ENCODE results near the gene VIT.

Gene VIT, protein sequence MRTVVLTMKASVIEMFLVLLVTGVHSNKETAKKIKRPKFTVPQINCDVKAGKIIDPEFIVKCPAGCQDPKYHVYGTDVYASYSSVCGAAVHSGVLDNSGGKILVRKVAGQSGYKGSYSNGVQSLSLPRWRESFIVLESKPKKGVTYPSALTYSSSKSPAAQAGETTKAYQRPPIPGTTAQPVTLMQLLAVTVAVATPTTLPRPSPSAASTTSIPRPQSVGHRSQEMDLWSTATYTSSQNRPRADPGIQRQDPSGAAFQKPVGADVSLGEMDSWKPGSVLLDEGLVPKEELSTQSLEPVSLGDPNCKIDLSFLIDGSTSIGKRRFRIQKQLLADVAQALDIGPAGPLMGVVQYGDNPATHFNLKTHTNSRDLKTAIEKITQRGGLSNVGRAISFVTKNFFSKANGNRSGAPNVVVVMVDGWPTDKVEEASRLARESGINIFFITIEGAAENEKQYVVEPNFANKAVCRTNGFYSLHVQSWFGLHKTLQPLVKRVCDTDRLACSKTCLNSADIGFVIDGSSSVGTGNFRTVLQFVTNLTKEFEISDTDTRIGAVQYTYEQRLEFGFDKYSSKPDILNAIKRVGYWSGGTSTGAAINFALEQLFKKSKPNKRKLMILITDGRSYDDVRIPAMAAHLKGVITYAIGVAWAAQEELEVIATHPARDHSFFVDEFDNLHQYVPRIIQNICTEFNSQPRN

DNA sequence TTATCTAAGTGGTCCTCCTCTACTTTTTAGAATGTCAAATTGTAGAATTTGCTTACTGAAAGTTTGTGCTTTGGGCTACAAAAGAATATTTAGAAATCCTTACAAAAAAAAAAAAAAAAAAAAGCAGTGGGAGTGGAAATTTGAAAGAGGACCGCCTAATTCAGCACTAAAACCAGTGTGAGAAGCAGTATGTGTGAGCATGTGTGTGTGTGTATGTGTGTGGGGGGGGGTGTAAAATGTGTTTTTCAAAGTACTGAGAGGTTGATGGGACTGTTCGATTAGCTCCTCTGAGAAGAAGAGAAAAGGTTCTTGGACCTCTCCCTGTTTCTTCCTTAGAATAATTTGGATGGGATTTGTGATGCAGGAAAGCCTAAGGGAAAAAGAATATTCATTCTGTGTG is at the start of gene VIT:
VIT (plus strand) TSS at position 175 of the 400 bp plus-strand sequence. CDS start 19,664 bp downstream, outside the sequence.
- no peak for DNase-seq

DNA sequence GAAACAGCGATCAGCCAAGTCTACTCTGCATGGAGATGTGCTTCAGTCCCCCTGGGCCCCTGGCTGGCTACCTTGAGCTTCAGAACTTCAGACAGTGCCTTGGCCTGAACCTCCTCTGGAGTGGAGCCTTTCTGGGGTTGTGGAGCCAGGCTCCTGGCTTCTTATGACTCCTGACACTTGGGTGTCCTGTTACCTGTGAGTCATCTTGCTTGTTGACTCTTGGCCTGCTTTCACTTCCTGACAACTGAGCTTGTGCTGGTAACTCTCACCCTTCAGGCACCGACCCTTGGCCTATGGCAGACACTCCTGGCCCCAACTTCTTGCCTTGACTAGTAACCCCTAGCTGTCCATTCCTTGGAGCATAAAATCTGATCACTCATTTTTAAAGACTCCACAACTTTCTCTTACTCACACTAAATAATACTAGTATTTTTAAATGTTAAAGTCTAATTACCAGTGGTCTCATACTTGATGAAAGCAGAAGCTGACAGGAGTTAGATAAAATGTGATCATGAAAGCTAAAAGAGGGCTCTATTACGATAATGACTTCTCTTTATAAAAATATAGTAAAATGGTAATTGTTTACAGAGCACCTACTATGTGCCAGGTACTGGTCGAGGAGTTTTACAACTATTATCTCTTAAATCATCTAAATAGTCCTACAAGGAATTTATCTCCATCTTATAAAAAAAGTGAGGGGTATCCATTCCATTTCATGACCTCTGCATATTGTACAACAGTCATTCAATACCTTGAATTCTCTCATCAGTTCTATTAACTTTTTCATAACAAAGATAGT is 46.3 kb upstream of the VIT start:
- DNase-seq: no peak

DNA sequence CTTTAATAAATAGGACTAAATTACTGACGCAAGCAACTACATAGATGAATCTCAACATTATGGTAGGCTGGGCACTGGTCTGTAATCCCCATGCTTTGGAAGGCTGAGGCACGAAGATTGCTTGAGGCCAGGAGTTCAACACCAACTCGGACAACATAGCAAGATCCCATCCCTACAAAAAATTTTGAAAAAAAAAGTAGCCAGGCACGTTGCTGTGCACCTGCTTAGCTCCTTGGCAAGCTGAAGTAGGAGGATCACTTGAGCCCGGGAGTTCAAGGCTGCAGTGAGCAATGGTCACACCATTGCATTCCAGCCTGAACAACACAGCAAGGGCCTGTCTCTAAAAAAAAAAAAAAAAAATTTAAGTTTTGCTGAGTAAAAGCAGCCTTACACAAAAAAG is 43.4 kb upstream of the VIT start:
- no peak for DNase-seq

DNA sequence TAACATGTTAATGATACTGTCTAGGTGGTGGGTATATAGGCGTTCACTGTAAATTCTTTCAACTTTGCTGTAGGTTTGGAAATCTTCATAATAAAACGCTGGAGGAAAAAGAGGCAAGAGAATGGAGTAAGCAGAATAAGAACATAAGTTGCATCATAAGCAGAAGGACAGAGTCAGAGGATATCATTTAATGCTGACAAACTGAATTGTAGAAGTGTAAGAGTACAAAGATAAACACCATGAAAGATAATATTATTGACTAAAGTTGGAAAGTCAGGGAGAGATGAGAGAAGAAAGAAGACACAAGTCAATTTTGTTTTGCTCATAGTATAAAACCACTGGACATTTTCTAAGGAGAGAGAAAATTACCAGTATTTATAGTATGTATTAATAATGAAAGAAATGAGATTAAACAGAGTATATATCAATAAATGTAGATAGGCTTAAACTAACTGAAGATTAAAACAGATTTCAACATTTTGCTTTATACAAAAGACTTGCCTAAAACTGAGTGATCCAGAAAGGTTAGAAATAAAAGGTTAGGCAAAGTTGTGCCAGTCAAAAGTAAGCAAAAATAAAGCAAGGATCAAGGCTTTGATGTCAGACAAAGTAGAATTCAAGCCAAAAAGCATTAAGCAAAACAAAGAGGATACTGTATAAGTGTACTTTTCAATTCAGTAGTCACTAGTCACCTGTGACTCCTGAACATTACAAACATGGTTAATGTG is 42.4 kb upstream of the VIT start:
- no peak for DNase-seq

DNA sequence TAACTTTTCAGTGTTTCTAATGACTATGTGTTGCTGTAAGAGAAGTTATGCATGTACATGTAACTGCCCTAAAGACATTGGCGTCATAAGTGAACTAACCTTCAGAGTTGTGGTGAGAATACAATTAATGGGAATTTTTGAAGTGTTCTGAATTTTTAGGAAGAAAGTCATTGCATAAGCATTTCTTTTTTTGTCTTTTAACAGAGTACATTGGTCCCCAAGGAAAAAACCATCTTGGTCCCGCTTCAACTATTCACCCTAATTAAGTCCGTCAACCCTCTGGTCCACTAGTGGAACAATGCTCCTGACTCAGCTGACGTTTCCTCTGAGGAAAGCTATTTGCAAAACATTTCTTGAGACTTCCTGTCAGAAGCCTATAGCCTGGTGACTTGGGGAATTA is 41.1 kb upstream of the VIT start:
- DNase-seq: no peak

DNA sequence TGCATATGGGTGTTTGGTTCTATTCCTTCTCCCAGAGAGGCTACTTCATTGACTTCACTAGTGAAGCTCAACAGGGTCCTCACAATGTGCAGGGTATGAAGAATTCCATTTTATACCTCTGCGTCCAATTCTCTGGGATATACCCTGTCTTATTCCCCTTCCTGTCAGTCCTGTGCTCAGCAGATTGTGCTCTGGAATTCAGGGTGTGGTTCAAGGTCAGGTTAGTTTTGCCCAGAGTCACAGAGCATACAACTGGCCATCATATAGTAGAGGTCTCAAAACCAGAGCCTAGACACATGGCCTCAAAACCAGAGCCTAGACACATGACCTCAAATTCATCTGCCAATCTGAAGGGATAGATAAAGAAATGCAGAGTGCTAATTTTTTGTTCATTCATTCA is 38.8 kb upstream of the VIT start:
- no peak for DNase-seq

DNA sequence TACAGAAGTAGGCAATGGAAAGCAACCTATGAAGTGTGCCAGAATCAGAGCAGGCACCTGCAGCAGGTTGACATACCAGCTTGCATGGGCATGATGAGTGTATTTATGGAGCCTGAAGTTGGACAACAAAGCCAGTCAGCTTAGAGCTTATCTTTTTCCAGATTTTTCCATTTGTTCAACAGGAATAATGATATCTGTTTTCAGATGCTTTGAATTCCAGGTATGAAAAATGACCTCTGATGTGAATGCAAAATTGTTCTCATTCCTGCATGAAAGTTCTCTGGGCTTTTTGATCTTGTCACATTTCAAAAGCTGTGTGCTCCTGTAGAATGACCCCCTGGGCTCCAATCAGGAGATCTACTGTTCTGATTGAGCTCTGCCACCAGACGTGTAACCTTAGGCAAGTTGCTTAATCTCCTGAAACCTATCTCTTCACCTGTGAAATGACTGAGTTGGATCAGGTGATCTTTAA is 38.2 kb upstream of the VIT start:
- no peak for DNase-seq

DNA sequence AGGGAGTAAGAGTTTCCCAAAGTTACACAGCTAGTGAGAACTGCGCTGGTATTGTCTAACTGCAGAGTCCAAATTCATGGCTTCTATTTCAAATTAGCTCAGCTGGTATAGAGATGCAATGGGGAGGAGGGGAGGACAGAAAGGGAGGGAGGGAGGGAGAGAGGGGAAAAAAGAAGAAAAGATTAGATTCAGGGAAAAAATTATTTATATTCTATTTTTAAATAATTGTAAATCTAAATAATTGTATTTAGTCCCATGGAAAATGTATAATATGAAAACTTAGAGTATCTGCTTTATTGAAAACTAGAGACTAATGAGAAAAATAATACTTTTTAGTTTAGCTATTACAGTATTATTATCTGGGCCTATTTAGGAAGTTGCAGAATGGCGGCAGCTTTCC is 37.3 kb upstream of the VIT start:
- DNase-seq: no peak

DNA sequence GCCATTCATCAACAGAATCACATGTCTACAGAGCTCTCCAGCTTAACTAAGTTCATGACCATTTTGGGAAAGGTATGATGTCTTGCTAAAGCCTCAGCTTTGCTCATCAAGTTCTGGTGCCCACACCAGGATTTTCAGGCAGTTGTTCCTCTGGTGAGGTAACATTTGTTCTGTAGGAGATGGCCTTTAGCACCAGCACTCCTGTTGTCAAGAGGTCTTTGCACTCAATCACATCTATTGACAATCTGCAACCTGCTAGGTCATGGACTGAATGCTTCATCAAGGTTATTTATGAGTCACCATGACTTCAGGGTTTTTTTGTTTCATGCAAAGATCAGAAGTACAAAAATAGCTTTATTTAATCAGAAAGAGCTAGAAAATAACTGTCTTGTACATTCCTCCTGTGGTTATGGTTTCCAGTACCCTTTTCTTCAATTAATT is 36.6 kb upstream of the VIT start:
- DNase-seq: no peak

DNA sequence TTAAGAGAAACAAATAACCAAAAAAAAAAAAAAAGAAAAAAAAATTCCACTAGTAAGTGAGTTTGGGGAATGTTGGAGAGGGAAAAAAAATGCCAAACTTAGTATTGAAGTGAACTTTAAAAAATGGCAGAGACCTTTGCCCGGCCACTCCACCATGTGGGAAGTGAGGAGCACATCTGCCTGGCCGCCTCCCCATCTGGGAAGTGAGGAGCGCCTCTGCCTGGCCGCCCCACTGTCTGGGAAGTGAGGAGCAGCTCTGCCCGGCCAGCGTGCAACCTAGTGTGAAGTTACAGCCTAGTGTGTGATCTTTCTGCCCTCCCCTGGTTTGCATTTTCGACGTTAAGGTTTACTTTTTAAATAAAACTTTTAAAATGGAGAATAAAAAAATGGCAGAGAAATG is 33.9 kb upstream of the VIT start:
- DNase-seq: no peak

DNA sequence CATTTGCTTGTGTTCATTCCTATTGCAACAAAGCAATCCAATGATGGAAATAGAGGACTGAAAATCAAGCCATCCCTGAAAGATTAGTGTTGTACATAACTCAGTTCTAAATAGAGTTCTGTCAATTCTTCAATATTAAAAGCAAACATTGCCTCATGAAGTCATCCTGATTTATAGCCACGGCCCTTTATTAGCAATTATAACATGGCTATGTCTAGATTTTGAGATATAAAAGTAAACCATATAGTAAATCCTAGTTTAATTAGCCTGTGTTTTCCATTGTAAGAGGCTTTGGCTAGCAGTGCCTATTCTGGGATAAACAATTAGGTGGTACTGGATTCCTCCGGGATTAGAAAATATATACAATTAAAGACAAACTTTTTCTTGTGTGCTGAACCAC is 33.2 kb upstream of the VIT start:
- DNase-seq: no peak

DNA sequence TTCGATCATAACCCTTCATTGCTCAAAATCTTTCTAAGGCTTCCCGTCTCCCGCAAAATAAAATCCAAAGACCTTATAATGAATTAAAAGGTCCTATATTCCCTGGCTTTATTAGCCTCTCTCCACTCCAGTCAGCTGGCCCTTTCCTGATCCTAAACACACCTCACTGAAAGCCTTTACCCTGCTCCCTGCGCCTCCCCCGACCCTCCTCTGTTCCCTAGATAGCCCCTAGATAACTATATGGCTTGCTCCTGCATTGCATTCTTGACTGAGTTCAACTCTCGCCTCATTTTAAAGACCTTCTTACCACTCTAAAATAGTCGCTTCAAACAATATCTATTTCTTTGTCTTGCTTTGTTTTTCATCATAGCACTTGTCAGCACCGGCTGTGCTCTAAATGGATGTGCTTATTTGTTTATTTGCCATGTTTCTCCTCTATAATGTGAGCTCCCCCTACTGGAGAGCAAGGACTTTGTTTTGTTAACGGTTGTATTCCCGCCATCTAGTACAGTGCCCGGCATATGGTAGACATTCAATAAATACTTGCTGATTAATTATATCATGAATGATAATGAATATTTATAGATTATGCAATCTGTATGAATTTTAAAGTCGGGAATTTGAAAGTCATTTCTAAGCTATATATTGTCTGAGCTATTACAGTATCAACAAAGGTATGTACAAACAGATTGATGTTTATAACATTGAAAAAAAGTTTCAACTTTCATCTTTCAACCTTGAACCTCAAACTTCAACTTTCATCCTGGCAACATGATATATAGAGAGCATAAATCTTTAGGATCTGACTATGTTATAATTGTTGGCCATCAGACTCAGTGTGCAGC is 32.4 kb upstream of the VIT start:
- peak; percentile 39 for DNase-seq

DNA sequence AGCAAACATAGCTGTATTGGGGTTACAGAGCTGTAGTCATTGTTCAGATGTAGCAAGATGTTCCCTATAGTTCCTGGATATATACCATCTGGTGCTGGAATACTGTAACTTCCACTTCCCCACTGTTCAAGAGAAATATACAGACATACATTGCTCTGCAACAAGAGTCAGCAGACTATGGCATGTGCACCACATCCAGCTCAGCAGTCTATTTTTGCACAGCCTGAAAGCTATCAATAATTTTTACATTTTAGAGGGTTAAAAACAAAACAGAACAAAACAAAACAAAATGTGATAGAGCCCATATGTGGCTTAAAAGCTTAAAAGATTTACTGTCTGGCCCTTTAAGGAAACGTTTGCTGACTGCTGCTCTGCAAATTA is 31.8 kb upstream of the VIT start:
- no peak for DNase-seq

DNA sequence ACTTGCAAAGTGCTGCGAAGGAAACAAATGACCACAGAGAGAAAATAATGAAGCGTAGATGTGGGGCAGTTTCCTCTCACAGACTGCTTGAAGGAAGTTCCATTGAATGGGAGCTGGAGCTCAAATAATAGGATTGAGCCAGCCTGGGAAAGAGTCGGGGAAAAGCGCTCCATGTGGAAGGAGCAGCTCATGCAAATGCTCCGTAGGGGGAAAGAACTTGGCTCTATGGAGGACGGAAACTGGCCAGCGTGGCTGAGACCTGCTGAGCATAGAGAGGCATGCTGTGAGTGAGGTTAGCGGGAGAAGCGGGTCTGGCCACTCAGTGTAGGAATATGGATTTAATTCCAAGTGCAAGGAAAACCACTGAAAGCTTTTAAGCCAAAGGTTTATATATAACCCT is 28.6 kb upstream of the VIT start:
- DNase-seq: no peak

DNA sequence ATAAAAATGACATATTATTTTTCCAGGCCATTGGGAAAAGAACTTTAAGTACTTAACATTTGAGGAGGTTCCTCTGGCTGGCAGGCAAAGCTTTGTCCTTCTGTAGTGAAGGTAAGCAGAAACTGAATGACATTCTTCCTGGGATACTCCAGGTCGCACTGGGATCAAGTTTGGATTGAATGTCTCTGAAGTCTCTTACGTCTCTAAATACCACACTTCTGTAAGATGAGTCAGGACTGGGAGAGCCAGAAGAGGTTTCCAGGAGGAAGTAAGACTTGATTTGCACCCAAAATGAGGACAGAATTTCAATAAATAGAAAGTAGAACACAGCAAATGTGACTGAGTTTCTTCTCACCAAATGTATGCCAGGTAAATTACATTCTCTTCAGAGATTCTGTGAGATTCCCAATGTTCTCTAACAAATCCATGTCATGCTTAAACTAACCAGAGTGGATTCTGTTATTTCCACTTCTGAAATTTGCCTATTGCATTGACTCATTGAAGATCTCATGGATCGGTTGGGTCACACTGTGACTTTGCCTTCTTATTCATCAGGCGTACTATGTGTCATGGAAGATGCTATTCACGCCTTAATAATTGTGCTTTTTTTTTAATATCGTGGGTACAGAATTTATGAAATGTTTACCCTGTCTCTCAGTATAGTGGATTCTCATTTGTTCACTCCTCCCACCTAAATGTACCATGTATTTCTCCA is 25.5 kb upstream of the VIT start:
- DNase-seq: no peak

DNA sequence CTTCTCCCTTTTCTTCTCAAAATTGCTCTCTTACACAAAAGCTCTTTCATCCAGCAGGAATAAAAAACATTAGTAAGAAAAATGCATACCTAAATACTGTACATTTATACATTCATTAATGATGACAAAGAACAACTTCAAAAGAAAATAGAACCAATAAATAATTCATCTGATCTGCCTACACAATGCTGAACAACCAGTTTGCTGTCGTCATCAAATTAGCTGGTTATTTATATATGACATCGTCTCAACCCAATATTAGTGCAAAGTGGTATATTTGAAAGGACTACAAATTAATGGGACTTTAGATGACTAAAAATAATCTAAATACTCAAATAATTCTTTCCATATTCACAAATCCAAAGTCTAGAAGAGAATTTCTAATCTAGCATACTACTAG is 24.8 kb upstream of the VIT start:
- DNase-seq: no peak

DNA sequence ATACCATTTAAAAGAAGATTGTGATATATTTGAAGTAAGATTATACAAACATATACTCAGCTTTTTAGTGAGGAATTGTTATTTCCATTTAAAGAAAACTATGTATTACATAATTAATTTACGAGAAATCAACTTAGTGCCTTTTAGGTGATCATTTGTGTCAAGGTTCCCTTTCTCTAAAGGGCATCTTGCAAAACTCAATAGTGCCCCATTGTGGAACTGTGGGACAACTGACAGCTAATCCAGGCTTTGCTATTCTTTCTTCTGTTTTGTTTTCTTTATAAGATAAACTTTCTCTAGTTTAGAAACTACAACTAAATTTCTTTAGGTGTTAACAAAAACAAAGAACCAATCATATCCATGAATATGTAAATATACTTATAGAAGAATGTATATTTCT is 24.3 kb upstream of the VIT start:
- no peak for DNase-seq

DNA sequence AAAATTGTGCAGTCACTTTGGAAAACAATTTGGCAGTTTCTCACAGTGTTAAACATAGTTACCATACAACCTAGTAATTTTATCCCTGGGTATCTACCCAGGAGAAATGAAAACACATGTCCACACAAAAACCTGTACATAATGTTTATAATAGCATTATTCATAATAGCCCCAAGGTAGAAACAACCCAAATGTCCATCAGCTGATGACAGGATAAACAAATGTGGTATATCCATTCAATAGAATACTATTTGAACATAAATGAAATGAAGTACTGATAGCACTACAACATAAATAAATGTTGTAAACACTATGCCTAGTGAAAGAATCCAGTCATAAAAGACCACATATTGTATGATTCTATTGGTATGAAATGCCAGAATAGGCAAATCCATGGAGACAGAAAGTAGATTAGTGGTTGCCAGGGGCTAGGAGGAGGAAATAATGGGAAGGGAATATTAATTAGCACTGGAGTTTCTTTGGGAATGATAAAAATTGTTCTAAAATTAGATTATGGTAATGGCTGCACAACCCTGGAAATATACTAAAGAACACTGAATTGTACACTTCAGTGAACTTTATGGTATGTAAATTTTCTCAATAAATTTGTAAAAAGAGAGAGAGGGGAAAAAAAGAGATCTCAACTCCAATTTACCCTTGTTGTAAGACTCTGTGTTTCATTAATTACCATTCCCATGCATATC is 20.8 kb upstream of the VIT start:
- no peak for DNase-seq

DNA sequence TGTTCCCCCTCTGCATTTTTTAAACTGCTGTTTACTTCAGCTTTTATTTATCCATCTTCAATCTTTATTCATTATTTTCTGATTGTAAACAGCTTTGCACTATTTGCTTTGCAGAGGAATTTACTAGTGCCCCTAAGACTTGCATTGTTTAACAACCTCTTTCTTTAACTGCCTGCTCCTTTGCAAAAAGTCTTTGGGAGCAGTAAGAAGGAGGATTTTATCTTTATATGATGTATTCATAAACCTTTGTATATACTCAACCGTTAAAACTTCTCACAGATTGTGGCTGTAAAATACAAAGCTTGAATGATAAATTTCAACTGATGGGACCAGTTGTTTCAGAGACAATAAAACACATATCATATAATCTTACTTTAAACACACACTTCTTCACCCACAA is 20.1 kb upstream of the VIT start:
- no peak for DNase-seq

DNA sequence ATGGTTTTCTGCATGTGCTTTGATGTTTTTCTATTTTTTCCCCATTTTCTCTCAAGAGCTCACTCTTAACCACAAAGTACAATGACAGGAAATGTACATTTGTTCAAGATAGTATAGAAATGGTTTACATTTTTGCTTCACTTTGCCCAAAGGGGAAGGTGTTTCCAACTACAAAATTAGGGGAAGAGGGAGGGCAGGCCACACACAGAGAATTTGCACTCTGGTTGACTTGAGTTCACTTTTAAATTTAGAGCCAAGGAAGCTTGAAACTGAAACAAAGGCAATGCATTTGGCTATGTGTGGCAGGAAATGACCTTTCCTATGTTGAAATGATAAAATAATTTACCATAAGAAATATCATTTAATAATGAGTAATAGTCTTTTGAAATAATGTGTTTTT is 19.1 kb upstream of the VIT start:
- no peak for DNase-seq
